ENCODE measurements around the gene PPP2R1A. TPM values are rescaled to one million over a fixed set of nuclear protein-coding genes. Genes with fewer than 3 reads are reported as not detected.

The PPP2R1A gene
- total RNA-seq, 1 experiment from 2014 or later = 266 TPM

DNA sequence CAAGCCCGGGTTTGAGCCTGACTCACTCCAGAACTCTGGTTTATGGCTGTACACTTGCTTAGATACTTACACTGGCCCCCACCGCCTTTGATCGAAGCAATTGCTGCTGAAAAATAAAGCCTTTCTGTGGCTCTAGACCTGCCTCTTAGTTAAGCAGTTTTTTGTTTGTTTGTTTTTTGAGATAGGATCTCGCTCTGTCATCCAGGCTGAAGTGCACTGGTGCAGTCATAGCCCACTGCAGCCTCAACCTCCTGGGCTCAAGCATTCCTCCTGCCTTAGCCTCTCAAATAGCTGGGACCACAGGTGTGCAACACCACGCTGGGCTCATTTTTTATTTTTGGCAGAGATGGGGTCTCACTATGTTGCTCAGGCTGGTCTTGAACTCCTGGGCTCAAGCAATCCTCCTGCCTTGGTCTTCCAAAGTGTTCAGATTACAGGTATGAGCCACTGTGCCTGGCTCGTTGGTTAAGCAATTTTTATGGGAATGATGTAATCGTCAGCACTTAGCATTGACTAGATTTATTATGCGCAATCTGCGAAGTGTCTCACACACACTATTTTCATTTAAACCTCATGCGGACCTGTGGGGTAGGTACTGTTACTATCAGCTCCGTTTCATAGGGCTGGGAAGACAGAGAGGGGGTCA is 22.2 kb downstream of the PPP2R1A start:
- TF ChIP-seq SP1 (IDR thresholded peaks at IDR 0.05; ENCODE audit: low read depth) = no peak
- TF ChIP-seq EZH2phosphoT487 (IDR thresholded peaks at IDR 0.05; ENCODE audit: borderline replicate concordance) = no peak
- no peak for TF ChIP-seq EGR1 (IDR thresholded peaks at IDR 0.05; ENCODE audit: low read depth)
- TF ChIP-seq TCF7L2 (IDR thresholded peaks at IDR 0.05; ENCODE audit: borderline replicate concordance, extremely low read depth, insufficient read depth, insufficient read length) = no peak
- TF ChIP-seq CBX3 (IDR thresholded peaks at IDR 0.05; ENCODE audit: low read depth) = no peak
- TF ChIP-seq, protein P1, sequence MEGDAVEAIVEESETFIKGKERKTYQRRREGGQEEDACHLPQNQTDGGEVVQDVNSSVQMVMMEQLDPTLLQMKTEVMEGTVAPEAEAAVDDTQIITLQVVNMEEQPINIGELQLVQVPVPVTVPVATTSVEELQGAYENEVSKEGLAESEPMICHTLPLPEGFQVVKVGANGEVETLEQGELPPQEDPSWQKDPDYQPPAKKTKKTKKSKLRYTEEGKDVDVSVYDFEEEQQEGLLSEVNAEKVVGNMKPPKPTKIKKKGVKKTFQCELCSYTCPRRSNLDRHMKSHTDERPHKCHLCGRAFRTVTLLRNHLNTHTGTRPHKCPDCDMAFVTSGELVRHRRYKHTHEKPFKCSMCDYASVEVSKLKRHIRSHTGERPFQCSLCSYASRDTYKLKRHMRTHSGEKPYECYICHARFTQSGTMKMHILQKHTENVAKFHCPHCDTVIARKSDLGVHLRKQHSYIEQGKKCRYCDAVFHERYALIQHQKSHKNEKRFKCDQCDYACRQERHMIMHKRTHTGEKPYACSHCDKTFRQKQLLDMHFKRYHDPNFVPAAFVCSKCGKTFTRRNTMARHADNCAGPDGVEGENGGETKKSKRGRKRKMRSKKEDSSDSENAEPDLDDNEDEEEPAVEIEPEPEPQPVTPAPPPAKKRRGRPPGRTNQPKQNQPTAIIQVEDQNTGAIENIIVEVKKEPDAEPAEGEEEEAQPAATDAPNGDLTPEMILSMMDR (IDR thresholded peaks at IDR 0.05 in 2 of 3, conservative IDR thresholded peaks at IDR 0.05 in 1 of 3; ENCODE audit: borderline replicate concordance in 1 of 3, insufficient read depth in 1 of 3, low read depth in 2 of 3, low read length in 2 of 3) = no peak
- no peaks in the 10 kb centered on the region for H3K27me3 ChIP-seq (ENCODE audit: insufficient read depth, low read length)
- no peak overlapping the region for H3K4me3 ChIP-seq (replicated peaks in 1 of 2; ENCODE audit: low read depth in 1 of 2, low read length in 2 of 2)
- no peak for ATAC-seq
- intact Hi-C loops (cut with micrococcal nuclease) = no loop called here
- no peak overlapping the region for H2AFZ ChIP-seq (ENCODE audit: low read depth, low read length, poor library complexity, severe bottlenecking)
- no TSS peak for BruUV-seq (replicated peaks)
- no peak for DNase-seq (ENCODE audit: low read depth, low spot score)
- no peaks in the 10 kb centered on the region for H3K4me1 ChIP-seq (ENCODE audit: control insufficient read depth in 1 of 2, insufficient read depth in 2 of 2, low read length in 2 of 2)
- CTCF ChIA-PET = no interaction called here
- H3K9me3 ChIP-seq (ENCODE audit: control insufficient read depth in 1 of 2, insufficient read depth in 1 of 2, low read depth in 1 of 2, low read length in 2 of 2) = no peaks in the 10 kb centered on the region
- RAD21 ChIA-PET (ENCODE audit: low non-redundant PET in 1 of 2, low total read pairs in 2 of 2, uncharacterized antibody in 2 of 2, unreplicated experiment in 2 of 2) = no interaction called here
- no peaks in the 10 kb centered on the region for H3K9me2 ChIP-seq (ENCODE audit: insufficient read depth)
- no peak overlapping the region for H3K9ac ChIP-seq (ENCODE audit: low read length)
- peaks cover 42% of the 10 kb centered on the region for H3K79me2 ChIP-seq (ENCODE audit: insufficient read depth, low read length)
- POLR2A ChIA-PET = no interaction called here
- peaks cover 54 to 63% of the 10 kb centered on the region in 2 experiments for H3K36me3 ChIP-seq (ENCODE audit: control insufficient read depth in 1 of 2, insufficient read depth in 2 of 2, low read length in 2 of 2)
- H4K20me1 ChIP-seq (ENCODE audit: insufficient read depth) = no peaks in the 10 kb centered on the region
- no peak overlapping the region for H3K27ac ChIP-seq (ENCODE audit: low read depth, low read length)
- H3K4me2 ChIP-seq (ENCODE audit: low read length) = no peak overlapping the region

DNA sequence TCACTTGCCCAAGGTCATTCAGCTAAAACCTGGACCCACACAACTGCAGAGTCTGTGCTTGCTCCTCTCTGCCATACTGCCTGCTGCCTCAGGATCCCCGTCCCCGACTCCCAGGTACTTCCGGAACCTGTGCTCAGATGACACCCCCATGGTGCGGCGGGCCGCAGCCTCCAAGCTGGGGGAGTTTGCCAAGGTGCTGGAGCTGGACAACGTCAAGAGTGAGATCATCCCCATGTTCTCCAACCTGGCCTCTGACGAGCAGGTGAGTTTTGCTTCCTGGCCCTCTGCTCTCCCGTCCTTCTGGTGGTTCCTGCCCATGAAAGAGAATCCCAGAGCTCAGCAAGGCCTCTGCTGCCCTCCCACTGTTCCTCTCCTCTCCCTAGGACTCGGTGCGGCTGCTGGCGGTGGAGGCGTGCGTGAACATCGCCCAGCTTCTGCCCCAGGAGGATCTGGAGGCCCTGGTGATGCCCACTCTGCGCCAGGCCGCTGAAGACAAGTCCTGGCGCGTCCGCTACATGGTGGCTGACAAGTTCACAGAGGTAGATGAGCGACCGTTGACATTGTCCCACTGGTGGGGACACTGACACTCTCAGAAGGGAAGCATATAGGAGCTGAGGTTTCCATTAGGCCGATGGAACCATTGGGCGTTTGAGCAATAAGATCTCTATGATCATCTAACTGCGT is 22.9 kb downstream of the PPP2R1A start:
- Histone ChIP-seq H3K4me3 (replicated peaks in 1 of 2; ENCODE audit: low read depth in 1 of 2, low read length in 2 of 2) (no peak overlapping the region), H3K4me2 (ENCODE audit: low read length) (no peak overlapping the region), H3K4me1 (ENCODE audit: control insufficient read depth in 1 of 2, insufficient read depth in 2 of 2, low read length in 2 of 2) (no peaks in the 10 kb centered on the region), H4K20me1 (ENCODE audit: insufficient read depth) (no peaks in the 10 kb centered on the region), H3K9ac (ENCODE audit: low read length) (no peak overlapping the region), H3K27ac (ENCODE audit: low read depth, low read length) (no peak overlapping the region), H3K9me2 (ENCODE audit: insufficient read depth) (no peaks in the 10 kb centered on the region), H3K27me3 (ENCODE audit: insufficient read depth, low read length) (no peaks in the 10 kb centered on the region), H3K36me3 (ENCODE audit: control insufficient read depth in 1 of 2, insufficient read depth in 2 of 2, low read length in 2 of 2) (peaks cover 53 to 63% of the 10 kb centered on the region in 2 experiments), H3K9me3 (ENCODE audit: control insufficient read depth in 1 of 2, insufficient read depth in 1 of 2, low read depth in 1 of 2, low read length in 2 of 2) (no peaks in the 10 kb centered on the region), H2AFZ (ENCODE audit: low read depth, low read length, poor library complexity, severe bottlenecking) (no peak overlapping the region), H3K79me2 (ENCODE audit: insufficient read depth, low read length) (peaks cover 35% of the 10 kb centered on the region)
- no TSS peak for BruUV-seq (replicated peaks)
- no peak for ATAC-seq
- ChIA-PET CTCF (no interaction called here), RAD21 (ENCODE audit: low non-redundant PET in 1 of 2, low total read pairs in 2 of 2, uncharacterized antibody in 2 of 2, unreplicated experiment in 2 of 2) (no interaction called here), POLR2A (no interaction called here)
- no peak for DNase-seq (ENCODE audit: low read depth, low spot score)
- intact Hi-C loops (cut with micrococcal nuclease) = no loop called here
- TF ChIP-seq YY1 (IDR thresholded peaks at IDR 0.05; ENCODE audit: extremely low read depth, insufficient replicate concordance, low read depth, low read length) (no peak), POLR2AphosphoS5 (IDR thresholded peaks at IDR 0.05; ENCODE audit: low read depth, low read length) (no peak), CEBPB (IDR thresholded peaks at IDR 0.05; ENCODE audit: low read depth) (no peak)
- TF ChIP-seq, protein P2, sequence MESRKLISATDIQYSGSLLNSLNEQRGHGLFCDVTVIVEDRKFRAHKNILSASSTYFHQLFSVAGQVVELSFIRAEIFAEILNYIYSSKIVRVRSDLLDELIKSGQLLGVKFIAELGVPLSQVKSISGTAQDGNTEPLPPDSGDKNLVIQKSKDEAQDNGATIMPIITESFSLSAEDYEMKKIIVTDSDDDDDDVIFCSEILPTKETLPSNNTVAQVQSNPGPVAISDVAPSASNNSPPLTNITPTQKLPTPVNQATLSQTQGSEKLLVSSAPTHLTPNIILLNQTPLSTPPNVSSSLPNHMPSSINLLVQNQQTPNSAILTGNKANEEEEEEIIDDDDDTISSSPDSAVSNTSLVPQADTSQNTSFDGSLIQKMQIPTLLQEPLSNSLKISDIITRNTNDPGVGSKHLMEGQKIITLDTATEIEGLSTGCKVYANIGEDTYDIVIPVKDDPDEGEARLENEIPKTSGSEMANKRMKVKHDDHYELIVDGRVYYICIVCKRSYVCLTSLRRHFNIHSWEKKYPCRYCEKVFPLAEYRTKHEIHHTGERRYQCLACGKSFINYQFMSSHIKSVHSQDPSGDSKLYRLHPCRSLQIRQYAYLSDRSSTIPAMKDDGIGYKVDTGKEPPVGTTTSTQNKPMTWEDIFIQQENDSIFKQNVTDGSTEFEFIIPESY (IDR thresholded peaks at IDR 0.05; ENCODE audit: extremely low read depth, insufficient replicate concordance, low read length) = no peak
